Measurements from ENCODE around the gene MAGI3.

Gene MAGI3

DNA sequence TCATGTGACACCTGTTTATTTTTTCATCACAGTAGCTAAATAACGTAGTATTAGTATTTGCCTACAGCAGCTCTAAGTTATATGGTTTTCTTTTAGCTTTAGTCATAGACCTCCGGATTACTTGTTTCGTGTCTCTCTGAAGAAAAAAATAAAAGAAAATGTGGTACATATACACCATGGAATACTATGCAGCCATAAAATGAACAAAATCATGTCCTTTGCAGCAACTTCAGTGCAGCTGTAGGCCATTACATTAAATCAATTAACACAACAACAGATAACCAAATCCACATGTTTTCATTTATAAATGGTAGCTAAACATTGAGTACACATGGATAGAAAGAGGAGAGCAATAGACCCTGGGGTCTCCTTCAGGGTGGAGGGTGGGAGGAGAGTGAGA lies 142.7 kb downstream of the MAGI3 start:
- H3K4me3 ChIP-seq (ENCODE audit: control insufficient read depth, low read depth, low read length): no peak overlapping the region
- no peak for TF ChIP-seq CTCF (IDR thresholded peaks at IDR 0.05; ENCODE audit: control insufficient read depth, insufficient read depth, low read depth, low read length, missing control alignments)
- DNase-seq (ENCODE audit: low read depth): no peak

GRCh38 chr1:113534130-113534817 lies 144.0 kb downstream of the MAGI3 start:
- no peak overlapping the region for H3K4me3 ChIP-seq (ENCODE audit: control insufficient read depth, low read depth, low read length)
- no peak for DNase-seq (ENCODE audit: low read depth)
- TF ChIP-seq CTCF (IDR thresholded peaks at IDR 0.05; ENCODE audit: control insufficient read depth, insufficient read depth, low read depth, low read length, missing control alignments): no peak

GRCh38 chr1:113534875-113535274 lies 144.6 kb downstream of the MAGI3 start:
- no peak overlapping the region for H3K4me3 ChIP-seq (ENCODE audit: control insufficient read depth, low read depth, low read length)
- TF ChIP-seq CTCF (IDR thresholded peaks at IDR 0.05; ENCODE audit: control insufficient read depth, insufficient read depth, low read depth, low read length, missing control alignments): no peak
- DNase-seq (ENCODE audit: low read depth): no peak

- H3K4me3 ChIP-seq (ENCODE audit: control insufficient read depth, low read depth, low read length): no peak overlapping the region
- TF ChIP-seq CTCF (IDR thresholded peaks at IDR 0.05; ENCODE audit: control insufficient read depth, insufficient read depth, low read depth, low read length, missing control alignments): no peak
- no peak for DNase-seq (ENCODE audit: low read depth)
Measured at GRCh38 chr1:113536182-113536780, 146.0 kb downstream of the MAGI3 start.

GRCh38 chr1:113538225-113538624 lies 147.9 kb downstream of the MAGI3 start:
- TF ChIP-seq CTCF (IDR thresholded peaks at IDR 0.05; ENCODE audit: control insufficient read depth, insufficient read depth, low read depth, low read length, missing control alignments): no peak
- H3K4me3 ChIP-seq (ENCODE audit: control insufficient read depth, low read depth, low read length): no peak overlapping the region
- no peak for DNase-seq (ENCODE audit: low read depth)

DNA sequence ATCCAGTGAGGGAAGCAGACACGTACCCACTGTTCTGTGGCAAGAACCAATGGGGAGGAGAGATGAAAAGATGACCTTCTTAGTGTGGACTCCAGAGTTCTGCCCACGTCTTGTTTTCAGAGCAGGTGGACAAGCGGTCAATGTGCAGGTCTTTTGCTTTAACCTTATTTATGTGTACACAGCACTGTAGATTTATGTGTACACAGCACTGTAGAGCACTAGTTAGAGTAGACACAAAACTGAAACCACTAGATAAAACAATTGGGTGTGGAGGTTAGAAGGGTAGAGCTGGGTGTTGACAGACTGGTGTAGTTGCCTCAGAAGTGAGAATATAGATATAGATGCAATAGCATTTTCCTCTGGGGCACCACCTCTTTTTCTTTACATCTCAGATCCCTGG lies 150.0 kb downstream of the MAGI3 start:
- no peak for DNase-seq (ENCODE audit: low read depth)
- TF ChIP-seq CTCF (IDR thresholded peaks at IDR 0.05; ENCODE audit: control insufficient read depth, insufficient read depth, low read depth, low read length, missing control alignments): no peak
- H3K4me3 ChIP-seq (ENCODE audit: control insufficient read depth, low read depth, low read length): no peak overlapping the region
